OCI-LY1 (cell line): ENCODE data around the gene NPVF.

Source experiments
- H2AFZ ChIP-seq: fragments of 200-600 bp; sonication (generic), shearing (Covaris generic); 2 replicates; pipeline ENCODE4 v1.6.0; 2014; ENCODE audit warnings: antibody characterized with exemption, mild to moderate bottlenecking, low read length
- H3F3A ChIP-seq: fragments of 200-600 bp; sonication (generic), shearing (Covaris generic); 2 replicates; pipeline ENCODE4 v1.6.0; 2014; ENCODE audit warnings: mild to moderate bottlenecking, antibody characterized with exemption, low read length, moderate library complexity; ENCODE audit not compliant: insufficient read depth
- H3K27ac ChIP-seq: fragments of 200-600 bp; sonication (generic); 2 replicates; pipeline ENCODE4 v1.5.1; 2014; ENCODE audit warnings: low read length, mixed run types, mild to moderate bottlenecking, low read depth; ENCODE audit not compliant: poor library complexity, severe bottlenecking
- H3K27me3 ChIP-seq: fragments of 200-600 bp; sonication (generic); 2 replicates; pipeline ENCODE4 v1.6.0; 2014; ENCODE audit warnings: antibody characterized with exemption, mild to moderate bottlenecking, low read length, moderate library complexity; ENCODE audit not compliant: insufficient read depth
- H3K36me3 ChIP-seq: fragments of 200-600 bp; sonication (generic); 2 replicates; pipeline ENCODE4 v1.6.1; 2014; ENCODE audit warnings: mild to moderate bottlenecking, antibody characterized with exemption, low read length, moderate library complexity, mixed read lengths; ENCODE audit not compliant: insufficient read depth
- H3K4me1 ChIP-seq: fragments of 200-600 bp; sonication (generic); 2 replicates; pipeline ENCODE4 v1.5.1; 2014; ENCODE audit warnings: mild to moderate bottlenecking, low read length, moderate library complexity; ENCODE audit not compliant: insufficient read depth, severe bottlenecking
- H3K4me2 ChIP-seq: fragments of 200-600 bp; sonication (generic), shearing (Covaris generic); 2 replicates; pipeline ENCODE4 v1.6.1; 2014; ENCODE audit warnings: low read length
- H3K4me3 ChIP-seq: fragments of 200-600 bp; sonication (generic); 2 replicates; pipeline ENCODE4 v1.5.1; 2014; ENCODE audit warnings: low read length, low read depth, mild to moderate bottlenecking, mixed read lengths; ENCODE audit not compliant: poor library complexity, severe bottlenecking
- H3K79me2 ChIP-seq: fragments of 200-600 bp; shearing (Covaris generic); 2 replicates; pipeline ENCODE4 v1.6.1; 2016; ENCODE audit warnings: mixed run types, low read length, mixed read lengths; ENCODE audit not compliant: insufficient read depth
- H3K9ac ChIP-seq: fragments of 200-600 bp; sonication (generic), shearing (Covaris generic); 2 replicates; pipeline ENCODE4 v1.6.1; 2014; ENCODE audit warnings: mild to moderate bottlenecking, low read length, mixed read lengths
- H3K9me2 ChIP-seq: fragments of 200-600 bp; sonication (generic), shearing (Covaris generic); 2 replicates; pipeline ENCODE4 v1.6.1; 2014; ENCODE audit warnings: low read depth, mild to moderate bottlenecking, low read length, mixed read lengths
- H3K9me3 ChIP-seq: fragments of 200-600 bp; shearing (Covaris generic); 2 replicates; pipeline ENCODE4 v1.6.1; 2014; ENCODE audit warnings: low read length, mixed read lengths
- H4K20me1 ChIP-seq: fragments of 200-600 bp; sonication (generic), shearing (Covaris generic); 2 replicates; pipeline ENCODE4 v1.6.0; 2016; ENCODE audit warnings: mild to moderate bottlenecking, low read length; ENCODE audit not compliant: insufficient read depth
- EZH2 ChIP-seq: fragments of 200-600 bp; sonication (generic), shearing (Covaris generic); IDR thresholded peaks from 2 replicates; pipeline ENCODE4 v1.8.0; 2017; ENCODE audit warnings: borderline replicate concordance, mixed run types, mild to moderate bottlenecking, antibody characterized with exemption, low read length, moderate library complexity, mixed read lengths
- TF ChIP-seq, protein P1 (sequence below): fragments of 200-600 bp; sonication (generic), shearing (Covaris generic); IDR thresholded peaks from 2 replicates; pipeline ENCODE4 v1.5.1; 2017; ENCODE audit warnings: mild to moderate bottlenecking, antibody characterized with exemption, low read length, moderate library complexity, mixed read lengths

NPVF gene, protein sequence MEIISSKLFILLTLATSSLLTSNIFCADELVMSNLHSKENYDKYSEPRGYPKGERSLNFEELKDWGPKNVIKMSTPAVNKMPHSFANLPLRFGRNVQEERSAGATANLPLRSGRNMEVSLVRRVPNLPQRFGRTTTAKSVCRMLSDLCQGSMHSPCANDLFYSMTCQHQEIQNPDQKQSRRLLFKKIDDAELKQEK

GRCh38 chr7:25228386-25228785 is at the start of gene NPVF:
Gene NPVF, minus strand, starts transcription at chr7:25228486. Its CDS starts 47 bp downstream, at chr7:25228439.
- H3K36me3 ChIP-seq = no peaks in the 10 kb centered on the region
- no peaks in the 10 kb centered on the region for H3K4me1 ChIP-seq
- TF ChIP-seq, protein P1, sequence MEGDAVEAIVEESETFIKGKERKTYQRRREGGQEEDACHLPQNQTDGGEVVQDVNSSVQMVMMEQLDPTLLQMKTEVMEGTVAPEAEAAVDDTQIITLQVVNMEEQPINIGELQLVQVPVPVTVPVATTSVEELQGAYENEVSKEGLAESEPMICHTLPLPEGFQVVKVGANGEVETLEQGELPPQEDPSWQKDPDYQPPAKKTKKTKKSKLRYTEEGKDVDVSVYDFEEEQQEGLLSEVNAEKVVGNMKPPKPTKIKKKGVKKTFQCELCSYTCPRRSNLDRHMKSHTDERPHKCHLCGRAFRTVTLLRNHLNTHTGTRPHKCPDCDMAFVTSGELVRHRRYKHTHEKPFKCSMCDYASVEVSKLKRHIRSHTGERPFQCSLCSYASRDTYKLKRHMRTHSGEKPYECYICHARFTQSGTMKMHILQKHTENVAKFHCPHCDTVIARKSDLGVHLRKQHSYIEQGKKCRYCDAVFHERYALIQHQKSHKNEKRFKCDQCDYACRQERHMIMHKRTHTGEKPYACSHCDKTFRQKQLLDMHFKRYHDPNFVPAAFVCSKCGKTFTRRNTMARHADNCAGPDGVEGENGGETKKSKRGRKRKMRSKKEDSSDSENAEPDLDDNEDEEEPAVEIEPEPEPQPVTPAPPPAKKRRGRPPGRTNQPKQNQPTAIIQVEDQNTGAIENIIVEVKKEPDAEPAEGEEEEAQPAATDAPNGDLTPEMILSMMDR = no peak
- no peak for TF ChIP-seq EZH2
- H3F3A ChIP-seq = no peaks in the 10 kb centered on the region
- no peak within 1 kb of the TSS for H3K4me3 ChIP-seq
- no peaks in the 10 kb centered on the region for H3K9me3 ChIP-seq
- H3K4me2 ChIP-seq = no peak within 1 kb of the TSS
- no peak within 1 kb of the TSS for H3K9ac ChIP-seq
- H4K20me1 ChIP-seq = no peaks in the 10 kb centered on the region
- no peaks in the 10 kb centered on the region for H3K27me3 ChIP-seq
- no peak within 1 kb of the TSS for H3K27ac ChIP-seq
- no peaks in the 10 kb centered on the region for H3K9me2 ChIP-seq
- H3K79me2 ChIP-seq = no peaks in the 10 kb centered on the region
- no peak within 1 kb of the TSS for H2AFZ ChIP-seq

DNA sequence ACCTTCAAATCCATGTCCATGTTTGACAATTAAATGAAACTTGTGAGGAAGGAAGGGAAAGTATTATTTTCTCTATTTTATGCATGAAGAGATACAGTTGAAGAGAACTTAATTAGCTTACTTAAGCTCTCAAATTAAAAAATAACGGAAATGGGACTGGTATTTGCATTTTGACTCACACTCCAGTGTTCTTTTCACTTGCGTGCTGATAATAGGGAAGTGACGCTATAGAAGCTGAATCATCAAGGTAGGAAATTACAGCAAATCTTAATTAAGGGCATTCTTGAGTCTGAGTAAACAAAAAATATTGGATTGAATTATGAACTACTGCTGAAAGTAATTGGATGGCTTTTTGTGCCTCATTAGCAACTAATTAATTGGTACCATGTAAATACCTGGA is 44.0 kb upstream of the NPVF start:
- Histone ChIP-seq H3K79me2 (no peaks in the 10 kb centered on the region), H3K9me2 (no peaks in the 10 kb centered on the region), H3K9me3 (no peaks in the 10 kb centered on the region), H3K36me3 (no peaks in the 10 kb centered on the region), H3K4me1 (no peaks in the 10 kb centered on the region), H3K27ac (no peak overlapping the region), H3K27me3 (no peaks in the 10 kb centered on the region), H2AFZ (no peak overlapping the region), H3K4me2 (no peak overlapping the region), H4K20me1 (no peaks in the 10 kb centered on the region), H3F3A (no peaks in the 10 kb centered on the region), H3K4me3 (no peak overlapping the region), H3K9ac (no peak overlapping the region)
- TF ChIP-seq, protein P1 = no peak
- no peak for TF ChIP-seq EZH2

DNA sequence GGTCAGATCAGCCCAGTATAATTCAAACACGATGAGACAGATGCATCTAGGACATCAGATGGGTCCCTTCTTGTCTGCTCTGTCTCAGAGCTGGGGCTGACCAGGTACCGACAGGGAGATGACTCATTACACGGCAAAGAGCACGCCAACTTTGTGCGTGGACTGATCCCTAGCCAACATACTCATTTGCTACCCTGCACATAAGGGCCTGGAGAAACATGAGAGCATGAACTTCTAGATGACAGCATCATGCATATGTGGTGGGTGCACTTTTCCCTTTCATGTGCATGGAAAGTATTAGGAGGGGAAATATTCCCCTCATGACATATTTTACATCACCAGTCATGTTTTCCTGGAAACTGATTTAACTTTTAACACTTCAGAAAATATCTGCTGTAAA is 35.1 kb upstream of the NPVF start:
- Histone ChIP-seq H2AFZ (no peak overlapping the region), H3K9ac (no peak overlapping the region), H3K9me2 (no peaks in the 10 kb centered on the region), H3K4me2 (no peak overlapping the region), H3K4me1 (peaks cover 10% of the 10 kb centered on the region), H3F3A (no peaks in the 10 kb centered on the region), H3K4me3 (no peak overlapping the region), H3K36me3 (no peaks in the 10 kb centered on the region), H4K20me1 (no peaks in the 10 kb centered on the region), H3K9me3 (no peaks in the 10 kb centered on the region), H3K27me3 (no peaks in the 10 kb centered on the region), H3K27ac (no peak overlapping the region), H3K79me2 (no peaks in the 10 kb centered on the region)
- TF ChIP-seq EZH2 = no peak
- TF ChIP-seq, protein P1 = no peak
